Stimulated activated CD4-positive, alpha-beta T cell treated with anti-CD3 and anti-CD28 coated beads, Interleukin-4, amount 100 ng/mL, for 24 hours (primary cell): ENCODE measurements around the gene NAXE.
"Not testable (repeated sequence)": the region's sequence is repeated elsewhere in the genome, so short reads cannot be mapped to it uniquely, and the experiment has no call there.

Source experiments
- DNase-seq: peaks from one replicate; pipeline ENCODE4 v3.0.0-alpha.2; 2020

The NAXE gene

DNA sequence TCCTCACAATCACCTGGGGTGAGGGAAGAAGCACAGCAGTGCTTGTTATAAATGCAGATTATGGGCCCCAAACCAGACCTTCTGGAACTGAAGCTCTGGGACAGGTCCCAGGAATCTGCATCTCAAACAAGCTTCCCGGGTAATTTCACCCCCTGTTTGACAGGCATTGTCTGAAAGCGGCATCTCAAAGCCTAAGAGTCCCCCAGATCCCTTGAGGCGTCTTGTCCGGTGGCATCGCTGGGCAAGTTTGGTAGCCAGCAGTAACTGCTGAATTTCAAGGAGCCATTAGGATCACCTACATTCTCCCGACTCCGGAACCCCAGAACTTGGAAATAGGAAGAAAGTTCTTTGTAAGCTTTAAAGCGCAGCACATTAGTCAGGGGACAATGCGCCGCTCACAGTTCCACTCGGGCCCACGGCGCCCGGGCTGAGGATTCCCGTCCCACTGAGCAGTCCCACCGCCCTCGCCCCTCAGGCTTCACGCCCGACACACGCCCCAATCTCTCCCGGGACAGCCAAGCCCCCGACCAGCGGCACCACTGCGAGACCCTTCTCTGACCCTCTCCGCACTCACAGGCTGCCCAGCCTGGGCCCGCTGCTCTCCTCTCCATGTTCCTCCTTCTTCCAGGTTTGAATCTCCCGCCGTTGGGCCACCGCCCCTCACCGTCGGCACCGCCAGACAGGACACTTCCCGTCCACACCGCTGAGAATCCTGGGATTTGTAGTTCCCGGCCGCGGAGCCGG is 19.5 kb upstream of the NAXE start, which contains the start of gene IQGAP3:
TSS of gene IQGAP3 (minus strand) at position 647 of the 744 bp plus-strand sequence. CDS start at position 611, 36 bp downstream.
- peak; percentile 78 for DNase-seq

GRCh38 chr1:156572663-156573018 is 18.9 kb upstream of the NAXE start:
- DNase-seq = no peak

DNA sequence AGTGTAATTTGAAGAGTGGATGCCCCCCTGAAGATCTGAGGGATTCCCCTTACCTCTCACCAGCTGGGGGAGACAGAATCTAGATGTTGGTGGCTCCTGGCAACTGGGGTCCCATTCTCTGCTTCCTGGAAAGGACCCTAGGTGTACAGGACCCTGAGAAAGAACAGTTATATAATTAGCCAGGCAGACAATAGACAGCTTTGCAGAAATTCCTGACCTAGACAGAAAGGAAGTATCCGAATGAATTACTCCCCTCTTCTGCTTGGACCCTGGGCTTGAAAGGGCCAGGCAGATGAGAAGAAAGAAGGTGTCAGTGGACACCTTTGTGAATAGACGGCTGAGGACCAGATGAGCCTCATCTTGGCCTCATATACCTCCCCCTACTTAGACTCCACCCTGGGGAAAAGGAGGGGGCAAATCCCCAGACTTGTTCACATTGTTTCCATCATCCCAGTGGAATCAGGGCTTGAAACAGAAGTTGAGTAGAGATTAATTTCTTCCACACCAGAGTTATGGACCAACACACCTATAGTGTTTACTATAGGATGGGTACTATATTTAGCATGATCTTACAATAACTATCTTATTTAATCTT is 17.4 kb upstream of the NAXE start:
- DNase-seq = no peak

DNA sequence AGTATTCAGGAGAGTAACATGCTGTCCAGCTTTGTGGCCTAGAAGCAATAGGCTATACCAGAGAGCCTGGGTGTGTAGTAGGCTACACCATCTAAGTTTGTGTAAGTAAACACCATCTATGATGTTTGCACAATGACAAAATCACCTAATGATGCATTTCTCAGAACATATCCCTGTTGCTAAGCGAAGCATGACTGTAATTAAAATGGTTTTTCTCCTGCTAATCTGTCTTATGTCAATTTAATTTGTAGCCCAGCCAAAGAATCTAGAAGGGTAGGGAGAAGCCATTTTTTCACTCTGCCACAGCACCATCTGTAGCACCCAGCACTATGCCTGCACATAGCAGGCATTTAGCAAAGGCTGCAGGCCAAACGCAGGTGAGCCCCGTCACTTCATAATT is 14.0 kb upstream of the NAXE start:
- DNase-seq = no peak

DNA sequence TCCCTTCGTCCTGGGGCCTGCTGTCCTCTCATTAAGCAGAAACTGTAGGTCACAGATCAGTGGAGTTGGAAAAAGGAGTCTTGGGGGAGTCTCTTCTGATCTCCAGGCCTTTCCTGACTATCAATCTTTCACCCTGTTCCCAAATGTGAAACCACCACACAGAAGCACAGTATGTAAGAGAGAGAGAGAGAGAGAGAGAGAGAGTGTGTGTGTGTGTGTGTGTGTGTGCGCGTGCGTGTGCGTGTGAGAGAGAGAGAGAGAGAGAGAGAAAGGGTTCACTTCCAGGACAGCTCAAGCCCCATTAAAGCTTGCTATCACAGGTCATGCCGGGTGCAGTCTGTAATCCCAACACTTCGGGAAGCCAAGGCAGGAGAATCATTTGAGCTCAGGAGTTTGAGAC is 13.5 kb upstream of the NAXE start:
- no peak for DNase-seq

DNA sequence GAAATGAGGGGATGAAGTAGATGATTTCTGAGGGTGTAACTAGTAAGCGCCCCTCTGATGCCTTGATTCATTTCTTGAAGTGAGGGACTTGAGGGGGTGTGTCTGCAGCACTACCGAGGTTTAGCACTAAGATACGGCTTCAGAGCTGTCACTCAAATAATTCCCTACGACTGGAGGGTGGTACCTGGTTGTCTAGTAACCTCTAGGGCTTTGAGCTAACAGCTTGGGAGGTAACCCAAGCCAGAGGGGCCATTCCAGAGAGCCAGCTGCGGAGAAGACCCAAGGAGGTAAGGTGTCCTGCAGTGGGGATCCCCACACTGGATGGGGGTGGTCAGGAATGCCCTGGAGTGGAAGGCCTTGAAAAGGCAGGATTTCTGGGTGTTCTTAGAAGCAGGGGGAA is 12.1 kb upstream of the NAXE start, which contains the start of gene TTC24:
TSS of gene TTC24 (plus strand) at position 252 of the 400 bp plus-strand sequence. CDS start 1,642 bp downstream, outside the sequence.
- DNase-seq = no peak

GRCh38 chr1:156581661-156582387 is 9.8 kb upstream of the NAXE start:
- no peak for DNase-seq

- DNase-seq = no peak
Measured at GRCh38 chr1:156582388-156583017, 9.1 kb upstream of the NAXE start.

- peak; percentile 83 for DNase-seq
Measured at GRCh38 chr1:156583821-156584622, 7.6 kb upstream of the NAXE start.

GRCh38 chr1:156584813-156585212 is 6.8 kb upstream of the NAXE start:
- no peak for DNase-seq

DNA sequence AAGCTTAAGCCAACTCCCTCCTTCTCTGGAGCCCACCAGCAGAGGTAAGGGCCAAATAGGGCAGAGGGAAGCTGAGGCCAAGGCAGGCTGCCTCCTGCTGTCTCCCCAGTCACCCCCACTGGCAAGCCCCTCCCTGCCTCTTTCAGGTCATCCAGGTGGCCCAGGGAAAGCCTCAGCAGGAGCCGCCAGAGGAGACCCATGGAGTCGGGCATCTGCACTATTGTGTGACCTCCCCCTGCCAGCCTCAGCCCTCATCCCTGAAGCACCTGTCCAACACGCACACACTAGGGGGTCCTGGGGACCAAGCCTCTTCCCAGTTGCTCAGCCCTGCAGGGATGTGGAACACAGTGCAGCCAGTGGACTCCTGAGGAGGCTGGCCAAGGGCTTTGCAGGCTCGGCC is 5.3 kb upstream of the NAXE start:
- no peak for DNase-seq

DNA sequence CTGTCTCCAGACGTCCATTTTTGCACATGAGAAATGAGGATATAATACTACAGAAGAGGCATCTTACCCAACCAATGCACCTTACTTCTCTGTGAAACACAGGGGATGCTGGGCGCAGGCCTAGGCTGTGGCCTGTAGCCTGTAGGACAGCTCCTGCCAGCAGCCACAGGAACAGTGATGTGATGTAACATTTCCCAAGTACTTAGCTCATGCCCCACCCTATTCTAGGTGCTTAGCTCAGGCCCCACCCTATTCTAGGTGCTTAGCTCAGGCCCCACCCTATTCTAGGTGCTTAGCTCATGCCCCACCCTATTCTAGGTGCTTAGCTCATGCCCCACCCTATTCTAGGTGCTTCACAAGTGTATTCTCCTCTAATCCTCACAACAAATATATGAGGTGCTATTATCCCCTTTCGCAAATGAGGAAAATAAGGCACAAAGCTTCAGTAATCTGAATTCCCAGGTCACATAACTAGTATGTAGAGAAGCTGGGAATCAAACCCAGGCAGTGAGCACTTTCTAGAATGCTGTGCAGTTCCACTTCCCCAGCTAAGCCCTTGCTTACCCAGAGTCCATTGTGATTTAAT is 4.6 kb upstream of the NAXE start:
- no peak for DNase-seq

- not testable (repeated sequence) for DNase-seq
Measured at GRCh38 chr1:156587927-156588326, 3.6 kb upstream of the NAXE start.

GRCh38 chr1:156589546-156589945 is 2.0 kb upstream of the NAXE start:
- DNase-seq = no peak

- DNase-seq = no peak
Measured at GRCh38 chr1:156590326-156591180, 1.0 kb upstream of the NAXE start.

DNA sequence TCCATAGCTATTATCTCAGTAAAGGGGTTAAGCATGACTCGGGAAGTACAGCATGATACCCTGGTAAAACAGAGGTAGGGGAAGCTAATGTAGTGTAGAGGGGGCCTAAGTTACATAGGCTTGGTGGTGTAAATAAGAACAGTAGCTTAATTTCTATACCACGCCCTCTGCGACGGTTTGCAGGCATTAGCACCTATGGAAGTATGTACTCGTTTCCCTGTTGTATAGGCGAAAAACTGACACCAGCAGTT is 470 bp upstream of the NAXE start:
- DNase-seq = no peak

DNA sequence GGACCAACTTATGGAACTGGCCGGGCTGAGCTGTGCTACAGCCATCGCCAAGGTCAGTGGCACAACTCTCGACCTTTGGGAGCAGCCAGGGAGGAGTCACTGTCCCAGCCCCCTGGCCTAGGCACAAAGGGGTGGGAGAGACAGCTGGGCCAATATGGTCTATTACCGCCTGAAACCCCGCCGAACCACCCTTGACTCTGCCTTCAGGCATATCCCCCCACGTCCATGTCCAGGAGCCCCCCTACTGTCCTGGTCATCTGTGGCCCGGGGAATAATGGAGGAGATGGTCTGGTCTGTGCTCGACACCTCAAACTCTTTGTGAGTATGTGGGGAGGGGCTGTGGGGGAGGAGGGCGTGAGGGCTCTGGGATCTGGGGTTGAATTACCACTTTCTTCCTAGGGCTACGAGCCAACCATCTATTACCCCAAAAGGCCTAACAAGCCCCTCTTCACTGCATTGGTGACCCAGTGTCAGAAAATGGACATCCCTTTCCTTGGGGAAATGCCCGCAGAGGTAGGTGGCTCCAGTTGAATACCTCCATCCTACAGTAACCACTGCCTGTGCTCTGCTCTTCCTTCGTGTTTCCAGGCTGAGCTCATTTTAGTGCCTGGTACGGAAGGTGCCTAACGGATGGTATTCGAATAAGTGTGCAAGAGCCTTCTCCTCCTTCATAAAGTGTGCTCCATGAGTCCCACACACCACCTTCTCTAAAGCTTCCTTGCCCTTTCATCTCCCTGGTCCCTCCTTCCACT is 758 bp downstream of the NAXE start:
- no peak for DNase-seq

- DNase-seq = no peak
Measured at GRCh38 chr1:156592910-156593660, 1.5 kb downstream of the NAXE start.

DNA sequence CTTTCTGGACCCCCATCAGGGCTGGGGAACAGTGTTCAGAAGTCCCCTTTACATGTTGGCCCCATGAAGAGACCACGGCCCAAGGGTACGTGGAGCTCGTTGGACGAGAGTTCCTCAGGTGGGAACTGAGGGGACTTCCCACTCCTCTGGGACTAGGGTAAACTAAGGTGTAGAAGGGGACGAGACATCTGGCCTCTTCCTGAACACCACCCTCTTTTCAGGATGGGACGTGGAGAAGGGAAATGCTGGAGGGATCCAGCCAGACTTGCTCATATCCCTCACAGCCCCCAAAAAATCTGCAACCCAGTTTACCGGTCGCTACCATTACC is 2.0 kb downstream of the NAXE start:
- DNase-seq = no peak

DNA sequence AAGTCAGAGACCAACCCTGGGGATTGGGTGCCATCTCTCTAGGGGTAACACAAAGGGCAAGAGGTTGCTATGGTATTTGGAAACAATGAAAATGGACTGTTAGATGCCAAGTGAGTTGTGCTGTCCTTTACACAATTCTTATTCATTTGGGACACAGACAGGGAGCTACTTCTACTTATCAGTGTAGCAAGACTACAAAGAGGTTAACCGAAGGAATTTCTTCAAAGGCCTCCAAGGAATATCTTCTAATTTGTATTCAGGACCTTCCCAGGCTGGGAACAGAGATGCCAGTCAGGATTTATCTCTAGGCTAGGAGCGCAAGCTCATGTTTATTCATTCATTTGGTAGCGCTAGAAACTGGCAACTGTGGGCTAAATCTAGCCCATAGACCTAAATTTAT is 2.6 kb downstream of the NAXE start:
- no peak for DNase-seq
